DOHH2 (cell line): ENCODE data around the gene PITX2.

Source experiments
- H3F3A ChIP-seq: fragments of 200-600 bp; sonication (generic), shearing (Covaris generic); 2 replicates; pipeline ENCODE4 v1.6.0; 2016; ENCODE audit warnings: antibody characterized with exemption, mild to moderate bottlenecking; ENCODE audit not compliant: control insufficient read depth, insufficient read depth
- H3K27ac ChIP-seq: fragments of 200-600 bp; sonication (generic); 2 replicates; pipeline ENCODE4 v1.5.1; 2014; ENCODE audit warnings: low read depth, mild to moderate bottlenecking, low read length, moderate library complexity
- H3K27me3 ChIP-seq: fragments of 200-600 bp; sonication (generic); 2 replicates; pipeline ENCODE4 v1.6.1; 2014; ENCODE audit warnings: mild to moderate bottlenecking, low read length, mixed read lengths; ENCODE audit not compliant: control insufficient read depth
- H3K36me3 ChIP-seq: fragments of 200-600 bp; sonication (generic); 2 replicates; pipeline ENCODE4 v1.6.1; 2014; ENCODE audit warnings: mild to moderate bottlenecking, low read length, moderate library complexity, mixed read lengths; ENCODE audit not compliant: control insufficient read depth
- H3K4me1 ChIP-seq: fragments of 200-600 bp; sonication (generic); 2 replicates; pipeline ENCODE4 v1.6.1; 2014; ENCODE audit warnings: mild to moderate bottlenecking, low read length, mixed read lengths; ENCODE audit not compliant: control insufficient read depth
- H3K4me2 ChIP-seq: fragments of 200-600 bp; sonication (generic); 2 replicates; pipeline ENCODE4 v1.6.0; 2014; ENCODE audit warnings: mild to moderate bottlenecking, low read length, moderate library complexity
- H3K4me3 ChIP-seq: fragments of 200-600 bp; sonication (generic); 2 replicates; pipeline ENCODE4 v1.5.1; 2014; ENCODE audit warnings: mild to moderate bottlenecking, low read length, mixed read lengths
- H3K79me2 ChIP-seq: fragments of 200-600 bp; sonication (generic); 2 replicates; pipeline ENCODE4 v1.6.1; 2014; ENCODE audit warnings: mild to moderate bottlenecking, low read length, mixed read lengths; ENCODE audit not compliant: control insufficient read depth
- H3K9me2 ChIP-seq: fragments of 200-600 bp; sonication (generic); replicated peaks from 2 replicates; pipeline ENCODE4 v1.6.1; 2014; ENCODE audit warnings: mild to moderate bottlenecking, low read length, mixed read lengths; ENCODE audit not compliant: control insufficient read depth
- H3K9me3 ChIP-seq: fragments of 200-600 bp; sonication (generic); 2 replicates; pipeline ENCODE4 v1.6.1; 2014; ENCODE audit warnings: antibody characterized with exemption, low read length, mixed read lengths; ENCODE audit not compliant: control insufficient read depth, insufficient read depth
- H4K20me1 ChIP-seq: fragments of 200-600 bp; sonication (generic); 2 replicates; pipeline ENCODE4 v1.6.0; 2014; ENCODE audit warnings: low read depth, mild to moderate bottlenecking, antibody characterized with exemption, low read length, moderate library complexity; ENCODE audit not compliant: control insufficient read depth, insufficient read depth
- EZH2phosphoT487 ChIP-seq: fragments of 200-600 bp; sonication (generic); IDR thresholded peaks from 2 replicates; pipeline ENCODE4 v1.6.1; 2017; ENCODE audit warnings: borderline replicate concordance, mild to moderate bottlenecking, antibody characterized with exemption, low read length, moderate library complexity, mixed read lengths
- TF ChIP-seq, protein P1 (sequence below): fragments of 200-600 bp; sonication (generic); IDR thresholded peaks from one replicate; pipeline ENCODE4 v1.5.1; 2014; ENCODE audit warnings: antibody characterized with exemption, mild to moderate bottlenecking, low read depth, low read length; ENCODE audit not compliant: poor library complexity, severe bottlenecking

PITX2 gene

DNA sequence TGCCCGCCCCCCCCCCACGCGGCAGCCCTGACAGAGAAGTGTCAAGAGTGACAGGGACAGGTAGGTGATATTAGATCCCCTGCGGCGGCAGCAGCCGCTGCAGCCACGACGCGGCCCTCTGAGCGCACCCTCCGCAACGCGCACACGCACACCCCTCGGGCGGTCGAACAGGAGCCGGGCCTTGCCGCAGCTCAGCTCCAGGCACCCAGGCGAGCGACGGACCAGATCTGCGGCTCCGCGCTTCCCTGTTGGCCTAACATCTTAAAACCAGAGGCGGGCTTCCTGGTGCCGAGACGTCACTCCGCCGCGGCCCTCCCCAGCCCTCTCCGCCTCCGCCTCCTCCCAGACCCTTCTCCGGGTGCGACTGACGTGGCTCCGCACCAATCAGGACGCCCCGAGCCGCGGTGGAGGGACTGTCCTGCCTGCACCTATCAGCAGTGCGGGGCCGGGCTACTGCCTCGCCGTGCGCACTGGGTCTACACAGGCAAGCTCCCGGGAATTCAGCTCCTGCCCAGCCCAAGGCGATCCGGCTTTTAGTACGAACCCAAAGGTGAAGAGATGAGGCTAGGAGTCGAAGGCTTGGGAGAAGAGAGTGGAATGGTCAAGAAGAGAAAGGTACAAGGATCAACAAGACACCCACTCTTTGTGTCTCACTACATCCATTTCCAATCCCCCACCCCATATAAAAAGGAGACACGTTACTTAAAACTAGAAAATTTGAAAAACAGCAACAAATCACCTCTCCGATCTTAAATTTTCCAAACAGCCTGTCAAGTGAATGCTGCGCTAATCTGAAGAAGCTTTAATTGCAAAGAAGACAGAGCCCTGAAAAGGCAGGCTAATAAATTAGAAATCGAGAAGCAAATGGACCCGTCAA, at the start of gene PITX2:
Gene PITX2 (minus strand): TSS at position 237 of the 877 bp plus-strand sequence. CDS start 617 bp downstream, outside the sequence.
- no peak within 1 kb of the TSS for H3K27ac ChIP-seq
- no peak within 1 kb of the TSS for H3K4me2 ChIP-seq
- no peaks in the 10 kb centered on the region for H3K4me1 ChIP-seq
- peaks cover 12% of the 10 kb centered on the region for H3K27me3 ChIP-seq
- H4K20me1 ChIP-seq = no peaks in the 10 kb centered on the region
- H3K4me3 ChIP-seq = no peak within 1 kb of the TSS
- no peaks in the 10 kb centered on the region for H3K9me2 ChIP-seq
- peaks cover 10% of the 10 kb centered on the region for H3K9me3 ChIP-seq
- no peaks in the 10 kb centered on the region for H3K79me2 ChIP-seq
- TF ChIP-seq EZH2phosphoT487 = no peak
- TF ChIP-seq, protein P1, sequence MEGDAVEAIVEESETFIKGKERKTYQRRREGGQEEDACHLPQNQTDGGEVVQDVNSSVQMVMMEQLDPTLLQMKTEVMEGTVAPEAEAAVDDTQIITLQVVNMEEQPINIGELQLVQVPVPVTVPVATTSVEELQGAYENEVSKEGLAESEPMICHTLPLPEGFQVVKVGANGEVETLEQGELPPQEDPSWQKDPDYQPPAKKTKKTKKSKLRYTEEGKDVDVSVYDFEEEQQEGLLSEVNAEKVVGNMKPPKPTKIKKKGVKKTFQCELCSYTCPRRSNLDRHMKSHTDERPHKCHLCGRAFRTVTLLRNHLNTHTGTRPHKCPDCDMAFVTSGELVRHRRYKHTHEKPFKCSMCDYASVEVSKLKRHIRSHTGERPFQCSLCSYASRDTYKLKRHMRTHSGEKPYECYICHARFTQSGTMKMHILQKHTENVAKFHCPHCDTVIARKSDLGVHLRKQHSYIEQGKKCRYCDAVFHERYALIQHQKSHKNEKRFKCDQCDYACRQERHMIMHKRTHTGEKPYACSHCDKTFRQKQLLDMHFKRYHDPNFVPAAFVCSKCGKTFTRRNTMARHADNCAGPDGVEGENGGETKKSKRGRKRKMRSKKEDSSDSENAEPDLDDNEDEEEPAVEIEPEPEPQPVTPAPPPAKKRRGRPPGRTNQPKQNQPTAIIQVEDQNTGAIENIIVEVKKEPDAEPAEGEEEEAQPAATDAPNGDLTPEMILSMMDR = no peak
- H3K36me3 ChIP-seq = no peaks in the 10 kb centered on the region
- no peaks in the 10 kb centered on the region for H3F3A ChIP-seq

GRCh38 chr4:110671679-110672078, 48.8 kb upstream of the PITX2 start:
- Histone ChIP-seq H3K36me3 (no peaks in the 10 kb centered on the region), H3F3A (no peaks in the 10 kb centered on the region), H3K4me3 (no peak overlapping the region), H3K79me2 (no peaks in the 10 kb centered on the region), H3K4me2 (no peak overlapping the region), H3K27ac (no peak overlapping the region), H4K20me1 (no peaks in the 10 kb centered on the region), H3K4me1 (no peaks in the 10 kb centered on the region), H3K27me3 (no peaks in the 10 kb centered on the region), H3K9me2 (no peaks in the 10 kb centered on the region), H3K9me3 (no peaks in the 10 kb centered on the region)
- no peak for TF ChIP-seq EZH2phosphoT487
- TF ChIP-seq, protein P1 = no peak

DNA sequence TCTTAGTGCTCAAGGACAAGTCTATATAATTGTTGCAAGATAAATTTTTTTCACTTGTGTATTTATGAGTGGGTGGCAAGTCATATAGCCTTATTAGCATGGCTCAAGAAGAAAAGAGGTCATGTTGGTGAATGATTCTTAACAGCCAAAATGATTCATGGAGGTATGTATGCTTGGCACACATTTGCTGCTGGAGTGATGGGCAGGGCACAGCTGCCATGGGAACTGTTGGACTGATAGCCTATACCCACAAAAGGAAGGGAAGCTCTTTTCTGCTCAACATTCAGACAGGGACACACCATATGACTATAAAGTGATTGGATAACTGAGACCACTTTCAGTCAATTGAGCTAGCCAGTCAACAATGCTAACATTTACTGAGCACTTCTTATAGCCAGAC, 46.8 kb upstream of the PITX2 start:
- Histone ChIP-seq H3K27ac (no peak overlapping the region), H3K79me2 (no peaks in the 10 kb centered on the region), H3K4me3 (no peak overlapping the region), H3K9me2 (no peaks in the 10 kb centered on the region), H3K36me3 (no peaks in the 10 kb centered on the region), H3K4me1 (no peaks in the 10 kb centered on the region), H3K27me3 (no peaks in the 10 kb centered on the region), H3K4me2 (no peak overlapping the region), H3F3A (no peaks in the 10 kb centered on the region), H4K20me1 (no peaks in the 10 kb centered on the region), H3K9me3 (no peaks in the 10 kb centered on the region)
- no peak for TF ChIP-seq EZH2phosphoT487
- TF ChIP-seq, protein P1 = no peak
